Activated effector memory CD4-positive, alpha-beta T cell treated with Interleukin-2 at 50 U/mL for 16 hours (primary cell): ENCODE measurements around the gene UBE2D4.
"Not testable (repeated sequence)": the region's sequence is repeated elsewhere in the genome, so short reads cannot be mapped to it uniquely, and the experiment has no call there.

Experiments
- DNase-seq: peaks from one replicate; pipeline ENCODE4 v3.0.0-alpha.2; 2020

The UBE2D4 gene

GRCh38 chr7:43914795-43915194 lies 11.4 kb upstream of the UBE2D4 start:
- DNase-seq, result no peak

- DNase-seq, result no peak
These were observed 10.3 kb upstream of the UBE2D4 start for GRCh38 chr7:43915907-43916306.

- DNase-seq, result no peak
These were observed 4.8 kb upstream of the UBE2D4 start for GRCh38 chr7:43921423-43921822.

DNA sequence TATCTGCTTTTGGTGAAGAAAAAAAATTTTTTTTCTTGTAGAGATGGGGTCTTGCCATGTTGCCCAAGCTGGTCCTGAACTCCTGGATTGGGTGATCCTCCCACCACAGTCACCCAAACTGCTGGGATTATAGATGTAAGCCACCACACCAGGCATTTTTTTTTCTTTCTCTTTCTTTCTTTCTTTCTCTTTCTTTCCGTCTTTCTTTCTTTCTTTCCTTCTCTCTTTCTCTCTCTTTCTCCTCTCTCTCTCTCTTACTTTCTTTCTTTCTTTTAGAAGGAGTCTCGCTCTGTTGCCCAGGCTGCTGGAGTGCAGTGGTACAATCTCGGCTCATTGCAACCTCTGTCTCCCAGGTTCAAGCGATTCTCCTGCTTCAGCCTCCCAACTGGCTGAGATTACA lies 3.5 kb upstream of the UBE2D4 start:
- DNase-seq, result no peak

DNA sequence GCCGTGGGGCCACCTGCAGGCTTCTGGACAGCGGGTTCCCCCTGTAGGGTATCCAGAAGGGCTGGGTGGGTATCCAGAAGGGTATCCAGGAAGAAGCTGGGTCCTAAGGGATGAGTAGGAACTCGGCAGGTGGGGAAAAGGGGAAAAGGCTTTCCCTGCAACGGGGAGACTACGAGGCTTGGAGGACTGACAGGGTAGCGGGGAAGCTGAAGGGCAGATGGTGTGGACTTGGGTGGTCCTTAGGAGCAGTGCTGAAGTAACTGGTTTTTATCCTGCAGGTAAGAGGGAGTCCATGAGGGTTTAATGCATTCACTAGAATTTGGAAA lies 525 bp downstream of the UBE2D4 start:
- no peak for DNase-seq

- no peak for DNase-seq
These were observed 1.6 kb downstream of the UBE2D4 start for GRCh38 chr7:43927810-43928209.

- DNase-seq, result no peak
These were observed 3.6 kb downstream of the UBE2D4 start for GRCh38 chr7:43929529-43930457.

- no peak for DNase-seq
These were observed 5.1 kb downstream of the UBE2D4 start for GRCh38 chr7:43931346-43931745.

- no peak for DNase-seq
These were observed 7.8 kb downstream of the UBE2D4 start for GRCh38 chr7:43933902-43934560.

DNA sequence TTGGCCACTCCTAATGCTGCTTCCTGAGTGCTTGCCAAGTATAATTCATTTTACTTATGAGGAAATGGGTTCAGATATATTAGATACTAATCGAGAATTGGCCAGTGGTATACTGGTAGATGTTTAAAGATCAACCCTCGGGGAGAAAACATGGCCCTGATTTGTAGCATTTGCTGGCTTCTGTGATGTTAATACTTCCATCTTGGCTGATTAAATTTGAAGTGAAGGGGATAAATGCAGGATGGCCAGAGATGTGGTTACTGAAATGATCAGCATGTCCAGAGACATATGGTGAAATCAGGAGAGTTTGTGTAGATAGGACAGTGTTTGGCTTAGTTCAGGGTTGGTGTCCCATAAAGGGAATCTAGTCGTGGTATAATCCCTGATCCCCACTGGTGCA lies 11.2 kb downstream of the UBE2D4 start:
- DNase-seq, result no peak

GRCh38 chr7:43938892-43939482 lies 12.8 kb downstream of the UBE2D4 start:
- no peak for DNase-seq

GRCh38 chr7:43942250-43942649 lies 16.0 kb downstream of the UBE2D4 start:
- no peak for DNase-seq

GRCh38 chr7:43942997-43943396 lies 16.8 kb downstream of the UBE2D4 start:
- no peak for DNase-seq

GRCh38 chr7:43943417-43944187 lies 17.4 kb downstream of the UBE2D4 start:
- DNase-seq, result no peak

DNA sequence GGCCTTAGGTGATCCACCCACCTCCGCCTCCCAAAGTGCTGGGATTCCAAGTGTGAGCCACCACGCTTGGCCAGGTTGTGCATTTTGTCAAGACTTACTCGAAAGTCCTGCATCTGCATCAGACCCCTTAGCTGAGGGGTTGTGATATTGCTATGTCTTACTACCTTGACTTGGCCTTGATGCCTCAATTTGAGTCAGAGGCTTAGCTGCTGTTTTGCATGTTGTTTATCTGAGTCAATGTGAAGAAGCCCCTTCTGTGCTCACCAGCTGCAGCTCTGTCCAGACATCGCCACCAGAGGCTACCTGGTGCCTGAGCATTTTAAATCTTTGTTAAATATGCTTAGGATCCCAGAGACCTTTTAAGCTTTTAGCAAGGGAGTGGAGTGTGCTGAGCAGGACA lies 18.1 kb downstream of the UBE2D4 start:
- DNase-seq, result no peak

- DNase-seq, result no peak
These were observed 25.8 kb downstream of the UBE2D4 start for GRCh38 chr7:43952028-43952427.

DNA sequence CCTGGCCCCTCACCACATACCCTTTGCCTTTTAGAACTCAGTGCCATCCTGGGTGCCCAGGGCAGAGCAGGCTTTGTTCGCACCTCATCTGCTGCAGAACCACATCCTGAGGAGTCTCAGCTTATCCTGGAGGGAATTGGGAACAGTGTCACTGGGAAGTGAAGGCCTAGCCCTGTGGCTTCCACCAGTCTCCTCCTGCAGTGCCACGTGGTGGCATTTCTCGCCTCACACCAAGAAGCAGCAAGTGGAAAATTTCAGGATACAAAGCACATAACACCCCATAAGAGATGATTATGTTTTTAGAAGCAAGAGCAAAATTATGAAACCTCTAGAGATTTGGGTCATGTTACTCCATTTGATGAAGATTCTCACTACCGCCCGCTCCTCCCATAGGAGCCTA lies 26.8 kb downstream of the UBE2D4 start:
- no peak for DNase-seq

GRCh38 chr7:43954524-43955228 lies 28.4 kb downstream of the UBE2D4 start:
- DNase-seq, result no peak

GRCh38 chr7:43956027-43956426 lies 29.8 kb downstream of the UBE2D4 start:
- DNase-seq, result no peak

- no peak for DNase-seq
These were observed 34.7 kb downstream of the UBE2D4 start for GRCh38 chr7:43960933-43961332.

GRCh38 chr7:43966392-43966791 lies 40.2 kb downstream of the UBE2D4 start:
- DNase-seq, result not testable (repeated sequence)

DNA sequence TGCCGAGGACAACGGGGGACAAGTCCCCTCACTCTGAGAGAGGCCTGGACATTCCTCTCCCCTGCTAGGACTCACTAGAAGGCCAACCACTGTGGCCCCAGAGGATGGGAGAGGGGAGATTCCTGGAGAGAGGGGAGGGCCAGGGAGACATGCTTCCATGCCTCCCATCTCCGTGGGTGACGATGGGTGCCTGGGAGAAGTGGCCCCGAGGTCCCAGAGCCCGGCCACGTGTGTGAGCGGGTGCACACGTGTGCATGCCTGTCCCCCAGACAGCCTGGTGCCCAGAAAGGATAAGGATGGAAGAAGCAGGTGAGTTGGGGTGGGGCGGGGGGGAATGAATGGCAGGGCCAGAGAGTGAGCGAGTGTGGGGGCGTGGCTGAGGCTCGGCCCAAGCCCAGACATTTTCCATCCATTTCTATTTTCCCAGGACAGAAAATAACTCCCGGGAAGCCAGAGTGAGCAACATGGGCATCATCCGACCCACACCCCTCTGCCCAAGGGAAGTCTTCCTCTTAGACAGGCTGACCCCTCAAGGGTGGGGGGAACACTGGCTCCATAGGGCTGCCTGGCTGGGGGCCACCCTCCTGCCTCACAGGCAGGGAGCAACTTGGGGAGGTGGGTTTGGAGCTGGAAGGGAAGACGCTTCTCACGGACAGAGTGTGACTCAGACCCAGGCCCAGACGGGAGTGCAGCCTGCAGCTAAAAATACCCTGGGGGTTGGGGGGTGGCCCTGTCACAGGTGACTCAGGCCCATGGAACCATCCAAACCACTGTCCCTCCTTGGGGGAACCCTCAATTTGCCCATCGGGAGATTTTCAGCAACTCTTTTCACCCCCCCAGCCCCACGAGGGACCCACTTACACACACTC lies 42.2 kb downstream of the UBE2D4 start:
- not testable (repeated sequence) for DNase-seq
